Aorta (tissue), 5 donors: ENCODE measurements around the gene SH3RF3. TPM values are rescaled to one million over a fixed set of nuclear protein-coding genes. Genes with fewer than 3 reads are reported as not detected.

ENCODE experiments used
- ATAC-seq: fragments of 200-7000 bp; cut with Tn5 transposase; one replicate; pipeline ENCODE4 v1.9.1; 2022; ENCODE audit warnings: moderate library complexity; ENCODE audit not compliant: low FRiP score
- DNase-seq, 2 donors: peaks; one replicate each; pipeline ENCODE4 v3.0.0-alpha.2; 2020
- H3K27ac ChIP-seq, 2 donors: one replicate each; pipeline ENCODE4 v1.5.1; 2013; ENCODE audit warnings: low read length in 2 of 2, mild to moderate bottlenecking in 2 of 2, moderate library complexity in 2 of 2, control low read depth in 1 of 2, inconsistent platforms in 1 of 2, low read depth in 1 of 2
- H3K27me3 ChIP-seq, 2 donors: one replicate each; pipeline ENCODE4 v1.6.1; 2013; ENCODE audit warnings: control low read depth in 1 of 2, low read length in 1 of 2, mild to moderate bottlenecking in 1 of 2, moderate library complexity in 1 of 2; ENCODE audit not compliant: insufficient read depth in 2 of 2, control insufficient read depth in 1 of 2
- H3K36me3 ChIP-seq, 2 donors: one replicate each; pipeline ENCODE4 v1.6.1; 2013; ENCODE audit warnings: control low read depth in 1 of 2, low read length in 1 of 2, mild to moderate bottlenecking in 1 of 2; ENCODE audit not compliant: insufficient read depth in 2 of 2, control insufficient read depth in 1 of 2
- H3K4me1 ChIP-seq, 2 donors: one replicate each; pipeline ENCODE4 v1.6.1; 2013; ENCODE audit warnings: low read length in 2 of 2, control low read depth in 1 of 2, mild to moderate bottlenecking in 1 of 2, moderate library complexity in 1 of 2; ENCODE audit not compliant: insufficient read depth in 2 of 2, control insufficient read depth in 1 of 2
- H3K4me3 ChIP-seq, 2 donors: one replicate each; pipeline ENCODE4 v1.5.1; 2013; ENCODE audit warnings: low read length in 2 of 2, control low read depth in 1 of 2, mild to moderate bottlenecking in 1 of 2
- H3K9me3 ChIP-seq: one replicate; pipeline ENCODE4 v1.6.1; 2013; ENCODE audit warnings: mild to moderate bottlenecking, low read length; ENCODE audit not compliant: control insufficient read depth
- WGBS, 2 donors: extraction: QIAGEN DNeasy Blood & Tissue Kit; methylation state at CpG; one replicate each; pipeline ENCODE4 v1.1.7; 2013; 5-methylcytosine and 5-hydroxymethylcytosine counted together
- intact Hi-C, 2 donors: fragments of 100-400 bp; cut with DNase I; formaldehyde crosslinking; loops; one replicate each; pipeline versions ENCODE4 v1.14.2 to v1.15.0; 2022
- long read RNA-seq, 2 donors: library from polyadenylated mRNA; unstranded; transcript quantifications; one replicate each; pipeline ENCODE4 v2.0.0, GENCODE V29; 2020 to 2021
- polyA plus RNA-seq, 2 donors: library from polyadenylated mRNA; stranded (reverse); fragments of 200-250 nt; gene quantifications; one replicate each; pipeline ENCODE4 v1.2.3, GENCODE V29; 2013
- total RNA-seq, 2 donors: library from RNA; stranded (reverse); fragmentation: NEBNext Ultra II Directional; extraction: Animal tissue kit (Norgen Biotek cat#: 25700); gene quantifications; one replicate each; pipeline ENCODE4 v1.2.1, GENCODE V29; 2021
- donor health status: healthy with polysubstance abuse.
- donor health status: Bipolar disorder and iron deficiency.
- donor health status: DM: no; HTN: no; CAD: no.
- donor health status: DM: no; HTN: no; CAD: no.
- donor health status: DM: yes; HTN: yes; CAD: no.

SH3RF3 gene
- 10 to 100 TPM; 22.8 to 24.4 TPM for total RNA-seq
- polyA plus RNA-seq, result 10 to 100 TPM in 1 of 2 donors, 1 to 10 TPM in 1; 3.1 to 13.1 TPM
- long read RNA-seq, donor 1, partial matches to known transcripts, result 15 of 93 reads
- long read RNA-seq, donor 1, other reads (novel, unspliced or antisense), result 78 of 93 reads
- long read RNA-seq, donor 2, partial matches to known transcripts, result 25 of 78 reads
- long read RNA-seq, donor 2, other reads (novel, unspliced or antisense), result 53 of 78 reads

DNA sequence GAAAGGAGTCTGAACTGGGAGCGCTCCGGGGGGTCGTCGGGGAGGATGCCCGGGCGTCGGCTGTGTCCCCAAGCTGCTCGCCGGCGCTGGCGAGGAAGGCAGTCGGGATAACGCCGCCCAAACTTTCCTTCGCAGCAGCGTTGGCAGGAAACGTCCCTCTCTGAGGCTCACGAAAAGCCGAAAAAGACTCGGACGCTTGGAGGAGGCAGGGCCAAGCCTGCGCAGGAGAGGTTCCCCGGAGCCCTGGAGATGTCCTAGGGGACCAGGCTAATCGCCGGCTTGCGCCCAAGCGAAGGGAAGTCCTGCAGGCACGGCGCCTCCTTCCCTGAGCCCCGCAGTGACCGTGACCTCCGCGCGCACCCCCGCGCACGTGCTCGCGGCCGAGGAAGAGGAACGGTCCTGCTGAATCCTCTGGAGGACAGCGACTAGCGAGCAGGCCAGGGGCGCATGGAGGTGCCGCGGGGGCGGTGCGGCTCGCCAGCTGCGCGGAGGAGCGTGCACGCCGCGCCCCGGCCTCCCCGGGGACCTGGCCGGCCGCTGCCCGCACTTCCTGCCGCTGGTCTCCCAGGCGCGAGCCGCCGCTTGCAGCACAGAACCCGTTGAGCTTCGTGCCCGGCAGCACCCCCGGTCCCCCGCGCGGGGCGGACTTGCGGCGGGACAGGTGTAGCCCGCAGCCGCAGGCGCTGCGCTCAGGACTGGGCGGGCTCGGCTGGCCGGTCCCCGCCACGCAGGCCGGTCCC lies at the start of gene SH3RF3:
SH3RF3 (plus strand) TSS at position 590 of the 740 bp plus-strand sequence.
- H3K36me3 ChIP-seq, result no peaks in the 10 kb centered on the region

GRCh38 chr2:109079590-109079989 lies 49.4 kb upstream of the SH3RF3 start:
- Histone ChIP-seq H3K4me1 (no peaks in the 10 kb centered on the region), H3K27ac (no peak overlapping the region), H3K27me3 (no peaks in the 10 kb centered on the region), H3K4me3 (no peak overlapping the region), H3K36me3 (no peaks in the 10 kb centered on the region), H3K9me3 (no peaks in the 10 kb centered on the region)
- no peak for DNase-seq
- ATAC-seq, result no peak
- 80 to 90% methylated on average over 6 of the region's 6 CpGs for WGBS, 2 donors
- intact Hi-C loops, result no loop called here

More for the DNA sequence above, at the start of gene SH3RF3:
- no peaks in the 10 kb centered on the region for H3K27me3 ChIP-seq
- no peaks in the 10 kb centered on the region for H3K9me3 ChIP-seq
- H3K4me1 ChIP-seq, result peaks cover 0 to 1% of the 10 kb centered on the region in 2 donors
- intact Hi-C loops, result loop anchor here (1.0 to 5.0 kb wide), 6 partner anchors 36 to 382 kb away; no protein-coding TSS in a partner anchor
- peak within 1 kb of the TSS; percentile 62 to 69 for H3K27ac ChIP-seq
- peak within 1 kb of the TSS; percentile 58 to 81 for H3K4me3 ChIP-seq
- DNase-seq (peak; percentile 75 to 86), ATAC-seq (peak; percentile 61)
- 0% methylated on average over 60 to 85 of the region's 85 CpGs for WGBS, 2 donors

DNA sequence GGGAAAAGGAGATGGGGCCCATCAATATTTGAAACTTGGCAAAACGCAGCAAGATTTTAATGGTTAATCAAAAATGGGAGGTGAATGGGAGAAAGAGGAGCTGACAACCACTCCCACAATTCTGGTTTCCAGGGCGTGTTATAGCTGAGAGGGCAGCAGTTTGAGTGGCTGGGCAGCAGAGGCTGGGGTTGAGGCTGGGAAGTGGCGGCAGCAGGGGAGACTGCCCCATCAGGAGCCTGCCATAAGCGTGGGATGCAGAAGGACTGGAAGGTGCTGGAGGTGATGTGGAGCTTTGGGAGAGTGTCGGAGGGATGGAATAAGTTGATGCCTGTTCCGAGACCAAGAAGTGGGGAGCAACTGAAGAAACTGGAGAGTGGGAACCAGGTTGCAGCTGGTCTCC lies 48.9 kb upstream of the SH3RF3 start:
- 73 to 80% methylated on average over 6 of the region's 6 CpGs for WGBS, 2 donors
- H3K4me1 ChIP-seq, result no peaks in the 10 kb centered on the region
- ATAC-seq (no peak), DNase-seq (no peak)
- no peak overlapping the region for H3K4me3 ChIP-seq
- H3K27ac ChIP-seq, result no peak overlapping the region
- intact Hi-C loops, result no loop called here
- no peaks in the 10 kb centered on the region for H3K27me3 ChIP-seq
- no peaks in the 10 kb centered on the region for H3K9me3 ChIP-seq
- no peaks in the 10 kb centered on the region for H3K36me3 ChIP-seq

DNA sequence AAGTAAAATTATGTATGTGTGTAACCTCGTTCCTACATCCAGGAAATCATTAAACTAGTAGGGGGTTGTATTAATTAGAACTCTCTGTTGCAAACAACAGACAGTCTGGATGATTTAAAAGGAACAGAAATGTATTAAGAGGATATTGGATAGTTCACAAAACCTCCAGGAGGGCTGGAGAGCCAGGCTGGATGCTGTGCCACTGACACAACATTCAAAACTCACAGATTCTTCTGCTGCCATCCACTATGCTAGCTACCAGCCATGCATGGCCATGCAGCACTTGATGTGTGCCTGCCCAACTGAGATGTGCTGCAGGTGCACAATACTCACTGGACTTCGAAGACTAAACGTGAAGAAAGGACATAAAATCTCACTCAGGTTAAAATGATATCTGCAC lies 48.2 kb upstream of the SH3RF3 start:
- H3K9me3 ChIP-seq, result no peaks in the 10 kb centered on the region
- no peaks in the 10 kb centered on the region for H3K27me3 ChIP-seq
- no peaks in the 10 kb centered on the region for H3K36me3 ChIP-seq
- intact Hi-C loops, result no loop called here
- H3K4me1 ChIP-seq, result no peaks in the 10 kb centered on the region
- ATAC-seq (no peak), DNase-seq (no peak)
- no peak overlapping the region for H3K27ac ChIP-seq
- H3K4me3 ChIP-seq, result no peak overlapping the region
- 72 to 80% methylated on average over 3 of the region's 3 CpGs for WGBS, 2 donors

GRCh38 chr2:109081374-109081773 lies 47.6 kb upstream of the SH3RF3 start:
- no peaks in the 10 kb centered on the region for H3K27me3 ChIP-seq
- WGBS, 2 donors, result 69 to 75% methylated on average over 8 of the region's 8 CpGs
- H3K36me3 ChIP-seq, result no peaks in the 10 kb centered on the region
- DNase-seq, result no peak
- H3K27ac ChIP-seq, result no peak overlapping the region
- intact Hi-C loops, result no loop called here
- no peak overlapping the region for H3K4me3 ChIP-seq
- no peak for ATAC-seq
- H3K9me3 ChIP-seq, result no peaks in the 10 kb centered on the region
- H3K4me1 ChIP-seq, result no peaks in the 10 kb centered on the region

- no peak for DNase-seq
- intact Hi-C loops, result no loop called here
These were observed 45.2 kb upstream of the SH3RF3 start for GRCh38 chr2:109083771-109084170.

GRCh38 chr2:109084341-109084740 lies 44.7 kb upstream of the SH3RF3 start:
- H3K4me3 ChIP-seq, result no peak overlapping the region
- 94 to 98% methylated on average over 3 of the region's 3 CpGs for WGBS, 2 donors
- intact Hi-C loops, result no loop called here

More at GRCh38 chr2:109083771-109084170, 45.2 kb upstream of the SH3RF3 start:
- no peaks in the 10 kb centered on the region for H3K36me3 ChIP-seq
- no peaks in the 10 kb centered on the region for H3K9me3 ChIP-seq
- WGBS, 2 donors, result 79 to 86% methylated on average over 4 of the region's 4 CpGs
- no peaks in the 10 kb centered on the region for H3K4me1 ChIP-seq
- ATAC-seq, result no peak
- no peak overlapping the region for H3K27ac ChIP-seq
- no peak overlapping the region for H3K4me3 ChIP-seq
- no peaks in the 10 kb centered on the region for H3K27me3 ChIP-seq

DNA sequence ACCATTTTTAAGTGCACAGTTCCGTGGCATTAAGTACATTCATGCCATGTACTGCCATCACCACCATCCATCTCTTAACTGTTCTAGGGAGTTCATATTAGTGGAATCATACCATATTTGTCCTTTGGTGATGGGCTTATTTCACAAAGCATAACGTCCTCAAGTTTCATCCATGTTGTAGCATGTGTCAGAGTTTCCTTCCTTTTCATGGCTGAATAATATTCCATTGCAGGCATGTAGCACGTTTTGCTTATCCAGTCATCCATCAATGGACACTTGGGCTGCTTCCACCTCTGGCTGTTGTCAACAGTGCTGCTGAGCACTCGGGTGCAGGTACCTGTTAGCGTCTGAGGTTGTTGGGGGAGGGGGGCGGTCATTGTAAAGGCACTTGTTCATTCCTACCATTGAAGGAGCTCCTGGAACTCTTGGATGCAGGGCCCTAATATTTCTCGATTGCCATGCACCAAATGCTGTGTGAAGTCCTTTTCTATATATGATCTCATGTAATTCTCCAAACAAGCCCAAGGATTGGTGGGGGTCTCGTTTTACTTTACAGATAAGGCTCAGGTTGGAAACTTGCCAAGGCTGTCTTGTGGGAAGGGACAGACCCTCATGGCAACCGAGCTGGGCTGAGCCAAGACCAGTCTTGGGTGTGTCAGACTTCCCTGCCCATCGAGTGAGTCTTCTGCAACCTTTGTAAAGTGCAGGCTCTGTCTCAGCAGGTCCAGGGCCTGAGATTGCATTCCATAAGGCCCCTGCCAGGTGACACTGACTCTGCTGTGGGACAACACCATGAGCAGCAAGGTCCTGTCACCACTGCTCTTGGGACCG lies 42.9 kb upstream of the SH3RF3 start:
- Histone ChIP-seq H3K36me3 (no peaks in the 10 kb centered on the region), H3K9me3 (no peaks in the 10 kb centered on the region), H3K27ac (no peak overlapping the region), H3K4me1 (no peaks in the 10 kb centered on the region), H3K4me3 (no peak overlapping the region), H3K27me3 (no peaks in the 10 kb centered on the region)
- WGBS, 2 donors, result 80 to 82% methylated on average over 11 of the region's 11 CpGs
- no peak for DNase-seq
- no peak for ATAC-seq
- intact Hi-C loops, result no loop called here

More at GRCh38 chr2:109084341-109084740, 44.7 kb upstream of the SH3RF3 start:
- no peaks in the 10 kb centered on the region for H3K4me1 ChIP-seq
- H3K9me3 ChIP-seq, result no peaks in the 10 kb centered on the region
- ATAC-seq (no peak), DNase-seq (no peak)
- H3K27me3 ChIP-seq, result no peaks in the 10 kb centered on the region
- H3K36me3 ChIP-seq, result no peaks in the 10 kb centered on the region
- H3K27ac ChIP-seq, result no peak overlapping the region
